Endothelial cell of umbilical vein (primary cell): Measurements from ENCODE around the gene ACSL6.

Source experiments
- CTCF ChIP-seq, 2 donors: IDR thresholded peaks; 1 replicate in 1 of 2; 2 replicates in 1 of 2; pipeline ENCODE4 v1.5.1; 2011; ENCODE audit warnings: low read length in 2 of 2, mild to moderate bottlenecking in 2 of 2, moderate library complexity in 2 of 2, control low read depth in 1 of 2, inconsistent platforms in 1 of 2, low read depth in 1 of 2; ENCODE audit not compliant: insufficient read depth in 1 of 2; ENCODE audit errors: extremely low read depth in 1 of 2
- EZH2 ChIP-seq: IDR thresholded peaks from 2 replicates; pipeline ENCODE4 v1.6.1; 2012; ENCODE audit warnings: borderline replicate concordance, low read depth, mild to moderate bottlenecking, moderate library complexity, low read length, inconsistent platforms; ENCODE audit not compliant: severe bottlenecking
- FOS ChIP-seq: IDR thresholded peaks from 2 replicates; pipeline ENCODE4 v1.6.1; 2011; ENCODE audit warnings: mild to moderate bottlenecking, low read length, moderate library complexity, borderline replicate concordance; ENCODE audit not compliant: insufficient read depth
- MAX ChIP-seq: IDR thresholded peaks from 2 replicates; pipeline ENCODE4 v1.6.1; 2011; ENCODE audit not compliant: insufficient read depth, insufficient read length
- MYC ChIP-seq: IDR thresholded peaks from one replicate; pipeline ENCODE4 v1.6.1; 2011; ENCODE audit warnings: mild to moderate bottlenecking, low read depth, low read length
- POLR2A ChIP-seq: IDR thresholded peaks from 2 replicates; pipeline ENCODE4 v1.6.1; 2012; ENCODE audit warnings: low read depth, mild to moderate bottlenecking, control low read depth, low read length
- POLR2AphosphoS5 ChIP-seq: IDR thresholded peaks from 2 replicates; pipeline ENCODE4 v1.6.1; 2012; ENCODE audit warnings: low read depth, mild to moderate bottlenecking, control low read depth, low read length, moderate library complexity; ENCODE audit not compliant: insufficient read depth

GRCh38 chr5:132005591-132005990 lies 5.9 kb downstream of the ACSL6 start:
- TF ChIP-seq CTCF (IDR thresholded peaks at IDR 0.05; ENCODE audit: extremely low read depth in 1 of 2, insufficient read depth in 1 of 2, low read depth in 1 of 2, low read length in 2 of 2) (no peak), POLR2A (no peak), EZH2 (no peak), POLR2AphosphoS5 (no peak), MAX (no peak), MYC (no peak), FOS (no peak)
